Panc1 (cell line): ENCODE results near the gene LRRC71. TPM values are rescaled to one million over a fixed set of nuclear protein-coding genes. Genes with fewer than 3 reads are reported as not detected.

Source experiments
- ATAC-seq: fragments of 200-7000 bp; cut with Tn5 transposase; 2 replicates; pipeline ENCODE4 v1.9.1; 2020; ENCODE audit warnings: mild to moderate bottlenecking, moderate library complexity
- BruUV-seq: library from RNA; stranded (reverse); fragments of 400-500 nt; replicated peaks from 2 replicates; lab custom pipeline; 2021; lab: Mats Ljungman, UMichigan
- CTCF ChIA-PET: fragments of 300-600 bp; sonication (Branson Sonifier 250); formaldehyde crosslinking; loops from one replicate; lab custom pipeline; 2022; ENCODE audit warnings: antibody characterized with exemption; lab: Charles Lee
- POLR2A ChIA-PET: fragments of 300-600 bp; sonication (Branson Sonifier 250); formaldehyde crosslinking; loops from one replicate; lab custom pipeline; 2022; ENCODE audit warnings: antibody characterized with exemption; lab: Charles Lee
- DNase-seq: peaks from one replicate; pipeline ENCODE4 v3.0.0-alpha.2; 2010; ENCODE audit warnings: low read depth, low spot score
- H3K27ac ChIP-seq: 2 replicates; pipeline ENCODE4 v1.5.1; 2011; ENCODE audit warnings: mild to moderate bottlenecking, low read length, inconsistent platforms
- H3K27me3 ChIP-seq: fragments of 200-500 bp; sonication (Bioruptor generic); 2 replicates; pipeline ENCODE4 v1.6.0; 2014; ENCODE audit warnings: low read length, inconsistent platforms; ENCODE audit not compliant: control insufficient read depth, insufficient read depth
- H3K36me3 ChIP-seq: fragments of 200-500 bp; sonication (Bioruptor generic); 2 replicates; pipeline ENCODE4 v1.5.1; 2014; ENCODE audit warnings: inconsistent platforms, mild to moderate bottlenecking, low read length, moderate library complexity; ENCODE audit not compliant: control insufficient read depth, insufficient read depth
- H3K4me1 ChIP-seq: 2 replicates; pipeline ENCODE4 v1.5.1; 2011; ENCODE audit warnings: inconsistent platforms, mild to moderate bottlenecking, low read length, moderate library complexity; ENCODE audit not compliant: control insufficient read depth, insufficient read depth
- H3K4me3 ChIP-seq, 2 experiments: 2 replicates each; pipeline ENCODE4 v1.5.1; 2011 to 2012; ENCODE audit warnings: low read depth in 2 of 2, low read length in 2 of 2, mild to moderate bottlenecking in 2 of 2, inconsistent platforms in 1 of 2, moderate library complexity in 1 of 2
- H3K9me3 ChIP-seq: fragments of 200-500 bp; sonication (Bioruptor generic); 2 replicates; pipeline ENCODE4 v1.5.1; 2014; ENCODE audit warnings: low read depth, mild to moderate bottlenecking, inconsistent platforms, low read length, moderate library complexity; ENCODE audit not compliant: control insufficient read depth, insufficient read depth
- POLR2AphosphoS5 ChIP-seq: IDR thresholded peaks from 2 replicates; pipeline ENCODE4 v1.6.1; 2012; ENCODE audit warnings: mild to moderate bottlenecking, low read depth, low read length, moderate library complexity
- REST ChIP-seq, 2 experiments: IDR thresholded peaks; 2 replicates each; pipeline ENCODE4 v1.6.1; 2011 to 2012; ENCODE audit warnings: low read depth in 2 of 2, control low read depth in 1 of 2, low read length in 1 of 2, mild to moderate bottlenecking in 1 of 2, moderate library complexity in 1 of 2; ENCODE audit not compliant: insufficient read depth in 1 of 2
- SIN3A ChIP-seq: IDR thresholded peaks from 2 replicates; pipeline ENCODE4 v1.6.1; 2012; ENCODE audit warnings: low read depth, mild to moderate bottlenecking, low read length, moderate library complexity, borderline replicate concordance; ENCODE audit not compliant: insufficient read depth
- TCF7L2 ChIP-seq: IDR thresholded peaks from 2 replicates; pipeline ENCODE4 v1.6.1; 2011; ENCODE audit warnings: mild to moderate bottlenecking, low read depth, low read length, inconsistent platforms
- in situ Hi-C: cut with HindIII; loops from 2 replicates; pipeline ENCODE4 v1.10.0; 2016; ENCODE audit warnings: low sequenced_read_pairs, low pct_unique_long_range_greater_than_20kb
- intact Hi-C: fragments of 100-400 bp; cut with micrococcal nuclease; formaldehyde crosslinking; loops from one replicate; pipeline ENCODE4 v1.10.0; 2022; ENCODE audit not compliant: unreplicated experiment
- total RNA-seq: library from RNA; stranded (reverse); gene quantifications from one replicate; pipeline ENCODE4 v1.2.1, GENCODE V29; 2021; ENCODE audit not compliant: unreplicated experiment
- TF ChIP-seq, protein P1 (sequence below): fragments of 450-650 bp; IDR thresholded peaks from 2 replicates; pipeline ENCODE4 v1.5.1; 2017; ENCODE audit warnings: mild to moderate bottlenecking

Gene LRRC71
- total RNA-seq, 1 experiment from 2014 or later = 0.77 TPM

DNA sequence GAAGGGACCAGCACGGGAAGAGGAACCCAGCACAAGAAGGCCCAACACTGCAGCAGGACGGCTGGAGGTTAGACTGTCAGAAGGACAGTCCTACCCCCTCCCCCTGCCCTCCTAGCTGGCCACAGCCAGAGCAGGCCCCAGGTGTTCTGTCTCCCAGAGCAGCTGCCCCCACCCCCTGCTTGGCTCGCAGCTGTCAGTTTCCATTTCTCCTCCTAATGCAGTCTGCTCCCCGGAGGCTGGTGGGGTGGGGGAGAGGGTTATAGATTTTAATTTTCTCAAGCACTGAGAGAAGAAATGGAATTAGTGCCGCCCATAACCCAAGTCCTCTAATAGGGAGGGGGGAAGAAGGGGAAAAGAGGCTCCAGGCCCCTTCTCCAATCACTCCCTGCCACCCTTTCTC lies 40.0 kb upstream of the LRRC71 start:
- ChIA-PET CTCF (interaction anchor here (0.8 kb wide), 1 partner anchor 10 kb away, joined by 3 read pairs; no protein-coding TSS in a partner anchor), POLR2A (no interaction called here)
- no peaks in the 10 kb centered on the region for H3K9me3 ChIP-seq
- no peaks in the 10 kb centered on the region for H3K27me3 ChIP-seq
- no peak for TF ChIP-seq POLR2AphosphoS5
- TF ChIP-seq TCF7L2 = no peak
- TF ChIP-seq, protein P1, sequence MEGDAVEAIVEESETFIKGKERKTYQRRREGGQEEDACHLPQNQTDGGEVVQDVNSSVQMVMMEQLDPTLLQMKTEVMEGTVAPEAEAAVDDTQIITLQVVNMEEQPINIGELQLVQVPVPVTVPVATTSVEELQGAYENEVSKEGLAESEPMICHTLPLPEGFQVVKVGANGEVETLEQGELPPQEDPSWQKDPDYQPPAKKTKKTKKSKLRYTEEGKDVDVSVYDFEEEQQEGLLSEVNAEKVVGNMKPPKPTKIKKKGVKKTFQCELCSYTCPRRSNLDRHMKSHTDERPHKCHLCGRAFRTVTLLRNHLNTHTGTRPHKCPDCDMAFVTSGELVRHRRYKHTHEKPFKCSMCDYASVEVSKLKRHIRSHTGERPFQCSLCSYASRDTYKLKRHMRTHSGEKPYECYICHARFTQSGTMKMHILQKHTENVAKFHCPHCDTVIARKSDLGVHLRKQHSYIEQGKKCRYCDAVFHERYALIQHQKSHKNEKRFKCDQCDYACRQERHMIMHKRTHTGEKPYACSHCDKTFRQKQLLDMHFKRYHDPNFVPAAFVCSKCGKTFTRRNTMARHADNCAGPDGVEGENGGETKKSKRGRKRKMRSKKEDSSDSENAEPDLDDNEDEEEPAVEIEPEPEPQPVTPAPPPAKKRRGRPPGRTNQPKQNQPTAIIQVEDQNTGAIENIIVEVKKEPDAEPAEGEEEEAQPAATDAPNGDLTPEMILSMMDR = no peak
- TF ChIP-seq REST (IDR thresholded peaks at IDR 0.05; ENCODE audit: insufficient read depth in 1 of 2, low read depth in 2 of 2, low read length in 1 of 2) = no peak
- no peak for TF ChIP-seq SIN3A
- BruUV-seq = no TSS peak
- H3K27ac ChIP-seq = no peak overlapping the region
- intact Hi-C loops (no loop called here), in situ Hi-C loops (no loop called here)
- H3K4me3 ChIP-seq = no peak overlapping the region
- no peaks in the 10 kb centered on the region for H3K36me3 ChIP-seq
- ATAC-seq (no peak), DNase-seq (no peak)
- H3K4me1 ChIP-seq = no peaks in the 10 kb centered on the region; the same call in 1 of the 2 replicates

DNA sequence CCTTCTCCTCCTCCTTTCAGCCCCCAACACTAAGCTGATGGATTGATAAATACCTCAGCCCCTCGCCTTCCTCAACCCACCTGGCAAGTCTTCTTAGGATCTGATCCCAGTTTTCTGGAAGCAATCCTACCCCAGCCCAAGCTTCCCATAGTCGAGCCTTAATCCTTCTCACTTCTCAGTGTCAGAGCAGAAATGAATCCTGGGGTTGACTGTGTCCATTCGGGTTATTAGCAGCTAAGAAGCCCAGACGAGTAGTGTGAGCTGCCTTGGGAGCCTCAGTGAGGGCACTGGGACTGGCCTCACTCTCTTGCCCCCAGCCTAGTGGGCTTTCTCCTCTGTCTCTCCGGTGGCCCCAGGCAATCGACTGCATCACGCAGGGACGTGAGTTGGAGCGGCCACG lies 39.3 kb upstream of the LRRC71 start:
- no peak for DNase-seq
- POLR2A ChIA-PET = no interaction called here
- Histone ChIP-seq H3K4me3 (no peak overlapping the region), H3K27me3 (no peaks in the 10 kb centered on the region), H3K9me3 (no peaks in the 10 kb centered on the region), H3K36me3 (no peaks in the 10 kb centered on the region), H3K4me1 (no peaks in the 10 kb centered on the region; the same call in 1 of the 2 replicates), H3K27ac (no peak overlapping the region)
- intact Hi-C loops (no loop called here), in situ Hi-C loops (no loop called here)
- no peak for TF ChIP-seq POLR2AphosphoS5
- no peak for TF ChIP-seq TCF7L2
- TF ChIP-seq SIN3A = no peak
- TF ChIP-seq, protein P1 = no peak
- no peak for TF ChIP-seq REST (IDR thresholded peaks at IDR 0.05; ENCODE audit: insufficient read depth in 1 of 2, low read depth in 2 of 2, low read length in 1 of 2)
- no TSS peak for BruUV-seq
- ATAC-seq = no peak
- CTCF ChIA-PET = interaction anchor here (0.8 kb wide), 1 partner anchor 10 kb away, joined by 3 read pairs; no protein-coding TSS in a partner anchor
